Measurements from ENCODE around the gene CYP1A2.

Gene CYP1A2

GRCh38 chr15:74763416-74763815 lies 14.8 kb downstream of the CYP1A2 start:
- TF ChIP-seq, protein P1, sequence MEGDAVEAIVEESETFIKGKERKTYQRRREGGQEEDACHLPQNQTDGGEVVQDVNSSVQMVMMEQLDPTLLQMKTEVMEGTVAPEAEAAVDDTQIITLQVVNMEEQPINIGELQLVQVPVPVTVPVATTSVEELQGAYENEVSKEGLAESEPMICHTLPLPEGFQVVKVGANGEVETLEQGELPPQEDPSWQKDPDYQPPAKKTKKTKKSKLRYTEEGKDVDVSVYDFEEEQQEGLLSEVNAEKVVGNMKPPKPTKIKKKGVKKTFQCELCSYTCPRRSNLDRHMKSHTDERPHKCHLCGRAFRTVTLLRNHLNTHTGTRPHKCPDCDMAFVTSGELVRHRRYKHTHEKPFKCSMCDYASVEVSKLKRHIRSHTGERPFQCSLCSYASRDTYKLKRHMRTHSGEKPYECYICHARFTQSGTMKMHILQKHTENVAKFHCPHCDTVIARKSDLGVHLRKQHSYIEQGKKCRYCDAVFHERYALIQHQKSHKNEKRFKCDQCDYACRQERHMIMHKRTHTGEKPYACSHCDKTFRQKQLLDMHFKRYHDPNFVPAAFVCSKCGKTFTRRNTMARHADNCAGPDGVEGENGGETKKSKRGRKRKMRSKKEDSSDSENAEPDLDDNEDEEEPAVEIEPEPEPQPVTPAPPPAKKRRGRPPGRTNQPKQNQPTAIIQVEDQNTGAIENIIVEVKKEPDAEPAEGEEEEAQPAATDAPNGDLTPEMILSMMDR (IDR thresholded peaks at IDR 0.05; ENCODE audit: insufficient read depth, low read length, missing control alignments): no peak
- no peak overlapping the region for H3K4me3 ChIP-seq (ENCODE audit: low read depth, low read length)
- POLR2A ChIA-PET: no interaction called here
- CTCF ChIA-PET: interaction anchor here (0.7 to 33.5 kb wide), 4 partner anchors 7 to 388 kb away, joined by 3 to 1672 read pairs (median 72); partner anchors contain the start of gene CLK3
- no peak for DNase-seq (ENCODE audit: low read depth, low spot score)

GRCh38 chr15:74767167-74768098 lies 18.8 kb downstream of the CYP1A2 start:
- no peak overlapping the region for H3K4me3 ChIP-seq (ENCODE audit: low read depth, low read length)
- ChIA-PET POLR2A (interaction anchor here (1.0 kb wide), 1 partner anchor 137 kb away, joined by 3 read pairs; no protein-coding TSS in a partner anchor), CTCF (interaction anchor here (0.5 to 33.5 kb wide), 32 partner anchors 8 to 405 kb away, joined by 3 to 1672 read pairs (median 6); partner anchors contain the start of genes CLK3, CPLX3, CSK and CYP11A1)
- TF ChIP-seq, protein P1 (IDR thresholded peaks at IDR 0.05; ENCODE audit: insufficient read depth, low read length, missing control alignments): no peak
- DNase-seq (ENCODE audit: low read depth, low spot score): no peak

- POLR2A ChIA-PET: interaction anchor here (1.0 kb wide), 2 partner anchors 133 to 137 kb away, joined by 3 to 7 read pairs; no protein-coding TSS in a partner anchor
- CTCF ChIA-PET: interaction anchor here (0.5 to 33.5 kb wide), 51 partner anchors 9 to 406 kb away, joined by 3 to 1672 read pairs (median 6); partner anchors contain the start of genes CLK3, CPLX3, CSK and CYP11A1
These were observed 19.6 kb downstream of the CYP1A2 start for GRCh38 chr15:74768099-74768770.

GRCh38 chr15:74768771-74769342 lies 20.2 kb downstream of the CYP1A2 start:
- TF ChIP-seq, protein P1 (IDR thresholded peaks at IDR 0.05; ENCODE audit: insufficient read depth, low read length, missing control alignments): peak; percentile 75

More at GRCh38 chr15:74768099-74768770, 19.6 kb downstream of the CYP1A2 start:
- H3K4me3 ChIP-seq (ENCODE audit: low read depth, low read length): peak overlapping the region; percentile 25; the same call in 1 of the 2 replicates
- TF ChIP-seq, protein P1 (IDR thresholded peaks at IDR 0.05; ENCODE audit: insufficient read depth, low read length, missing control alignments): no peak
- no peak for DNase-seq (ENCODE audit: low read depth, low spot score)

GRCh38 chr15:74769463-74770025 lies 20.9 kb downstream of the CYP1A2 start:
- no peak overlapping the region for H3K4me3 ChIP-seq (ENCODE audit: low read depth, low read length)
- ChIA-PET POLR2A (interaction anchor here (1.0 kb wide), 1 partner anchor 134 kb away, joined by 7 read pairs; no protein-coding TSS in a partner anchor), CTCF (interaction anchor here (0.9 to 33.5 kb wide), 61 partner anchors 10 to 440 kb away, joined by 3 to 1672 read pairs (median 6); partner anchors contain the start of genes ARID3B, CLK3, CPLX3 and CSK)
- TF ChIP-seq, protein P1 (IDR thresholded peaks at IDR 0.05; ENCODE audit: insufficient read depth, low read length, missing control alignments): no peak
- DNase-seq (ENCODE audit: low read depth, low spot score): no peak

More at GRCh38 chr15:74768771-74769342, 20.2 kb downstream of the CYP1A2 start:
- peak overlapping the region; percentile 25 for H3K4me3 ChIP-seq (ENCODE audit: low read depth, low read length)
- DNase-seq (ENCODE audit: low read depth, low spot score): no peak
- POLR2A ChIA-PET: interaction anchor here (1.0 kb wide), 2 partner anchors 134 to 138 kb away, joined by 3 to 7 read pairs; no protein-coding TSS in a partner anchor
- CTCF ChIA-PET: interaction anchor here (0.7 to 33.5 kb wide), 63 partner anchors 10 to 440 kb away, joined by 3 to 1672 read pairs (median 5); partner anchors contain the start of genes ARID3B, CLK3, CPLX3 and CSK

All from AG04449 (cell line).